HepG2 (cell line): Measurements from ENCODE around the gene RSPRY1. TPM values are rescaled to one million over a fixed set of nuclear protein-coding genes. Genes with fewer than 3 reads are reported as not detected.

Experiments
- CENPT ChIP-seq: sonication (generic); formaldehyde crosslinking; IDR thresholded peaks from 2 replicates; pipeline ENCODE4 v1.8.0; 2022; ENCODE audit warnings: low read depth, mild to moderate bottlenecking, moderate library complexity, missing genetic modification reagents
- FOXK2 ChIP-seq: fragments of 450-650 bp; IDR thresholded peaks from 2 replicates; pipeline ENCODE4 v1.6.1; 2016
- HES4 ChIP-seq: sonication (generic); formaldehyde crosslinking; IDR thresholded peaks from 2 replicates; pipeline ENCODE4 v1.9.0; 2021; ENCODE audit warnings: mild to moderate bottlenecking, missing genetic modification reagents, borderline replicate concordance
- RFX1 ChIP-seq: fragments of 450-650 bp; IDR thresholded peaks from 2 replicates; pipeline ENCODE4 v1.6.1; 2017
- XBP1 ChIP-seq: sonication (generic); formaldehyde crosslinking; IDR thresholded peaks from 2 replicates; pipeline ENCODE4 v1.5.0; 2020; ENCODE audit warnings: missing genetic modification reagents
- ZNF441 ChIP-seq: sonication (generic); formaldehyde crosslinking; IDR thresholded peaks from 2 replicates; pipeline ENCODE4 v1.7.0; 2021; ENCODE audit warnings: missing genetic modification reagents, borderline replicate concordance
- ZNF616 ChIP-seq: sonication (generic); formaldehyde crosslinking; IDR thresholded peaks from 2 replicates; pipeline ENCODE4 v1.5.0; 2020; ENCODE audit warnings: low read depth, mild to moderate bottlenecking, missing genetic modification reagents
- ZNF766 ChIP-seq: sonication (generic); formaldehyde crosslinking; IDR thresholded peaks from 2 replicates; pipeline ENCODE4 v1.5.0; 2020; ENCODE audit warnings: missing genetic modification reagents, borderline replicate concordance
- ZSCAN21 ChIP-seq: sonication (generic); formaldehyde crosslinking; IDR thresholded peaks from 2 replicates; pipeline ENCODE4 v1.8.0; 2022; ENCODE audit warnings: mild to moderate bottlenecking, missing genetic modification reagents, moderate library complexity, borderline replicate concordance
- polyA plus RNA-seq, 8 experiments: library from polyadenylated mRNA; depleted of rRNA in 3 of 8; stranded (reverse) in 7 of 8; unstranded in 1 of 8; fragments of >200 nt; fragmentation: Illumina TruSeq in 4 of 8; extraction: Trizol in 4 of 8; gene quantifications; 2 replicates each; pipeline versions ENCODE4 v1.2.1 to v1.2.3, GENCODE V29; 2011 to 2016; ENCODE audit warnings: low read depth in 4 of 8, missing spikeins in 1 of 8, mixed read lengths in 1 of 8; ENCODE audit not compliant: insufficient read depth in 1 of 8
- total RNA-seq, 5 experiments: library from RNA; depleted of rRNA; stranded (reverse); fragments of >200 nt; fragmentation: Illumina TruSeq; extraction: Trizol; gene quantifications; 2 replicates each; pipeline ENCODE4 v1.2.3, GENCODE V29; 2016; ENCODE audit warnings: low read depth in 1 of 5
- TF ChIP-seq, protein P1 (sequence below), 2 experiments: sonication (generic) in 1 of 2; formaldehyde crosslinking in 1 of 2; IDR thresholded peaks; 2 replicates each; pipeline versions ENCODE4 v1.6.1 to v1.9.0; 2014 to 2022; ENCODE audit warnings: antibody characterized with exemption in 1 of 2, borderline replicate concordance in 1 of 2, inconsistent platforms in 1 of 2, low read depth in 1 of 2, missing genetic modification reagents in 1 of 2
- TF ChIP-seq, protein P2 (sequence below), 2 experiments: sonication (generic) in 1 of 2; formaldehyde crosslinking in 1 of 2; IDR thresholded peaks; 2 replicates each; pipeline versions ENCODE4 v1.4.0 to v1.6.1; 2016 to 2020; ENCODE audit warnings: borderline replicate concordance in 1 of 2, low read depth in 1 of 2, mild to moderate bottlenecking in 1 of 2, missing genetic modification reagents in 1 of 2
- TF ChIP-seq, protein P3 (sequence below): sonication (generic); formaldehyde crosslinking; conservative IDR thresholded peaks from 2 replicates; pipeline ENCODE4 v1.8.0; 2022; ENCODE audit warnings: mild to moderate bottlenecking, moderate library complexity, missing genetic modification reagents

RSPRY1 gene
- total and polyA plus RNA-seq, 2 of the 13 experiments (the other 11 are each of a cell fraction or from before 2014, with no cell fraction given), result 53.4 to 61.0 TPM

DNA sequence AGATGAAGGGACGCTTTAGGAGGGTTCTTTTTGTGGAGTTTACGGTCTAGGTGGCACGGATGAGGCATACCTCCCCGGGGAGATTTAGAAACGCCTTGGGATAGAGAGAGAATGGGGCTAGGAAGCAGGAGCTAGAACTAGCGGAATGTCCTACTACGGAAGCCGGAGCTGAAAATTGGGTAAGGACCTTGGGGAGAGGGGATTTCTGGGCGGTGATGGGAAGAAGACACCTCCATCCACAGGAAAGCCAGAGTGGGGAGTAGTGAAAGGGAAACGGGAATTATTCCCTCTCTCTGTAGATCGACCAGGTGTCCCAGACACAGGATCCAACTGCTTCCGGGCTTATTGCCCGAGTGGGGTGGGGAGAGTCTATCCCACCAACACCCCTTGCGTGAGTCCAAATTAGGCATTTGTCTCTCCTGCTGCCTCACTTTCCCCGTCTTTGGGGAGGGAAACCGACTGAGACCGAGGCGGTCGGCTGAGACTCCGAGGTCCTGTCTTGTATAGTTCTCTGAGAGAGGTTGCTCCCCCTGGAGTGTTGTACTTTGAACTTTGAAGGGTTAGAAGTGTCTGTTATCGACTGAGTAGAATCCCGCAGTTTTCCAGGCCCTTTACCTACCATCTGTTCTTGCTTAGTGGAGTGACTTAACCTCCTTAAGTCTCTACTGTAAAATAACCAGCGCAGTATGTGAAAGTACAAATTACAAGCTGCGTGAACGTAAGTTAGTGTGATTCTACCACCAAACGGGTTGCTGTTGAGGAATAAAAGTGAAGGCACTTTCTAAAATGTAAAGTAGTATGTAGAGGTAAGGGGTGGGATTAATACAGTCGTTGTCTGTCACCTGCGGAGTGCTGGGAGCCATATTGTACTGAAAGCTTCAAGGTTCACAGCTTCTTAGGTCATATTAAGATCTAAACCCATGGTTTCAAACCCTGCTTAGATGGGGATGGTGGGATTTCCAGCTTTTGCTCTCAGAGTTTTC lies 1.0 kb downstream of the RSPRY1 start (continued):
- TF ChIP-seq, protein P1, sequence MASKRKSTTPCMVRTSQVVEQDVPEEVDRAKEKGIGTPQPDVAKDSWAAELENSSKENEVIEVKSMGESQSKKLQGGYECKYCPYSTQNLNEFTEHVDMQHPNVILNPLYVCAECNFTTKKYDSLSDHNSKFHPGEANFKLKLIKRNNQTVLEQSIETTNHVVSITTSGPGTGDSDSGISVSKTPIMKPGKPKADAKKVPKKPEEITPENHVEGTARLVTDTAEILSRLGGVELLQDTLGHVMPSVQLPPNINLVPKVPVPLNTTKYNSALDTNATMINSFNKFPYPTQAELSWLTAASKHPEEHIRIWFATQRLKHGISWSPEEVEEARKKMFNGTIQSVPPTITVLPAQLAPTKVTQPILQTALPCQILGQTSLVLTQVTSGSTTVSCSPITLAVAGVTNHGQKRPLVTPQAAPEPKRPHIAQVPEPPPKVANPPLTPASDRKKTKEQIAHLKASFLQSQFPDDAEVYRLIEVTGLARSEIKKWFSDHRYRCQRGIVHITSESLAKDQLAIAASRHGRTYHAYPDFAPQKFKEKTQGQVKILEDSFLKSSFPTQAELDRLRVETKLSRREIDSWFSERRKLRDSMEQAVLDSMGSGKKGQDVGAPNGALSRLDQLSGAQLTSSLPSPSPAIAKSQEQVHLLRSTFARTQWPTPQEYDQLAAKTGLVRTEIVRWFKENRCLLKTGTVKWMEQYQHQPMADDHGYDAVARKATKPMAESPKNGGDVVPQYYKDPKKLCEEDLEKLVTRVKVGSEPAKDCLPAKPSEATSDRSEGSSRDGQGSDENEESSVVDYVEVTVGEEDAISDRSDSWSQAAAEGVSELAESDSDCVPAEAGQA (IDR thresholded peaks at IDR 0.05; ENCODE audit: low read depth), result 0 out of 2 replicates have a peak, but pooled peaks have one; percentile 2
- TF ChIP-seq, protein P1 (CRISPR knock-in tag; IDR thresholded peaks at IDR 0.05; ENCODE audit: borderline replicate concordance), result no peak
- TF ChIP-seq FOXK2, result no peak
- TF ChIP-seq CENPT, result no peak
- peak; percentile 59; the same call in 1 of the 2 replicates for TF ChIP-seq ZSCAN21 (CRISPR knock-in tag)
- no peak for TF ChIP-seq RFX1
- TF ChIP-seq ZNF441 (CRISPR knock-in tag), result no peak
- 0 out of 2 replicates have a peak, but pooled peaks have one; percentile 59 for TF ChIP-seq HES4 (CRISPR knock-in tag)
- no peak for TF ChIP-seq XBP1
- TF ChIP-seq ZNF766 (CRISPR knock-in tag), result no peak
- TF ChIP-seq ZNF616 (CRISPR knock-in tag), result no peak
- TF ChIP-seq, protein P2, sequence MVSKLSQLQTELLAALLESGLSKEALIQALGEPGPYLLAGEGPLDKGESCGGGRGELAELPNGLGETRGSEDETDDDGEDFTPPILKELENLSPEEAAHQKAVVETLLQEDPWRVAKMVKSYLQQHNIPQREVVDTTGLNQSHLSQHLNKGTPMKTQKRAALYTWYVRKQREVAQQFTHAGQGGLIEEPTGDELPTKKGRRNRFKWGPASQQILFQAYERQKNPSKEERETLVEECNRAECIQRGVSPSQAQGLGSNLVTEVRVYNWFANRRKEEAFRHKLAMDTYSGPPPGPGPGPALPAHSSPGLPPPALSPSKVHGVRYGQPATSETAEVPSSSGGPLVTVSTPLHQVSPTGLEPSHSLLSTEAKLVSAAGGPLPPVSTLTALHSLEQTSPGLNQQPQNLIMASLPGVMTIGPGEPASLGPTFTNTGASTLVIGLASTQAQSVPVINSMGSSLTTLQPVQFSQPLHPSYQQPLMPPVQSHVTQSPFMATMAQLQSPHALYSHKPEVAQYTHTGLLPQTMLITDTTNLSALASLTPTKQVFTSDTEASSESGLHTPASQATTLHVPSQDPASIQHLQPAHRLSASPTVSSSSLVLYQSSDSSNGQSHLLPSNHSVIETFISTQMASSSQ (IDR thresholded peaks at IDR 0.05; ENCODE audit: low read depth), result 0 out of 2 replicates have a peak, but pooled peaks have one; percentile 44
- TF ChIP-seq, protein P2 (CRISPR knock-in tag; IDR thresholded peaks at IDR 0.05; ENCODE audit: borderline replicate concordance), result no peak
- TF ChIP-seq, protein P3, sequence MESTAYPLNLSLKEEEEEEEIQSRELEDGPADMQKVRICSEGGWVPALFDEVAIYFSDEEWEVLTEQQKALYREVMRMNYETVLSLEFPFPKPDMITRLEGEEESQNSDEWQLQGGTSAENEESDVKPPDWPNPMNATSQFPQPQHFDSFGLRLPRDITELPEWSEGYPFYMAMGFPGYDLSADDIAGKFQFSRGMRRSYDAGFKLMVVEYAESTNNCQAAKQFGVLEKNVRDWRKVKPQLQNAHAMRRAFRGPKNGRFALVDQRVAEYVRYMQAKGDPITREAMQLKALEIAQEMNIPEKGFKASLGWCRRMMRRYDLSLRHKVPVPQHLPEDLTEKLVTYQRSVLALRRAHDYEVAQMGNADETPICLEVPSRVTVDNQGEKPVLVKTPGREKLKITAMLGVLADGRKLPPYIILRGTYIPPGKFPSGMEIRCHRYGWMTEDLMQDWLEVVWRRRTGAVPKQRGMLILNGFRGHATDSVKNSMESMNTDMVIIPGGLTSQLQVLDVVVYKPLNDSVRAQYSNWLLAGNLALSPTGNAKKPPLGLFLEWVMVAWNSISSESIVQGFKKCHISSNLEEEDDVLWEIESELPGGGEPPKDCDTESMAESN (CRISPR knock-in tag), result peak; percentile 46; the same call in 1 of the 2 replicates
